Panc1 (cell line): ENCODE measurements around the gene ZBED4. TPM values are rescaled to one million over a fixed set of nuclear protein-coding genes. Genes with fewer than 3 reads are reported as not detected.

Experiments
- ATAC-seq: fragments of 200-7000 bp; cut with Tn5 transposase; 2 replicates; pipeline ENCODE4 v1.9.1; 2020; ENCODE audit warnings: mild to moderate bottlenecking, moderate library complexity
- BruUV-seq: library from RNA; stranded (reverse); fragments of 400-500 nt; replicated peaks from 2 replicates; lab custom pipeline; 2021; lab: Mats Ljungman, UMichigan
- CTCF ChIA-PET: fragments of 300-600 bp; sonication (Branson Sonifier 250); formaldehyde crosslinking; loops from one replicate; lab custom pipeline; 2022; ENCODE audit warnings: antibody characterized with exemption; lab: Charles Lee
- POLR2A ChIA-PET: fragments of 300-600 bp; sonication (Branson Sonifier 250); formaldehyde crosslinking; loops from one replicate; lab custom pipeline; 2022; ENCODE audit warnings: antibody characterized with exemption; lab: Charles Lee
- DNase-seq: peaks from one replicate; pipeline ENCODE4 v3.0.0-alpha.2; 2010; ENCODE audit warnings: low read depth, low spot score
- H3K27ac ChIP-seq: 2 replicates; pipeline ENCODE4 v1.5.1; 2011; ENCODE audit warnings: mild to moderate bottlenecking, low read length, inconsistent platforms
- H3K27me3 ChIP-seq: fragments of 200-500 bp; sonication (Bioruptor generic); 2 replicates; pipeline ENCODE4 v1.6.0; 2014; ENCODE audit warnings: low read length, inconsistent platforms; ENCODE audit not compliant: control insufficient read depth, insufficient read depth
- H3K36me3 ChIP-seq: fragments of 200-500 bp; sonication (Bioruptor generic); 2 replicates; pipeline ENCODE4 v1.5.1; 2014; ENCODE audit warnings: inconsistent platforms, mild to moderate bottlenecking, low read length, moderate library complexity; ENCODE audit not compliant: control insufficient read depth, insufficient read depth
- H3K4me1 ChIP-seq: 2 replicates; pipeline ENCODE4 v1.5.1; 2011; ENCODE audit warnings: inconsistent platforms, mild to moderate bottlenecking, low read length, moderate library complexity; ENCODE audit not compliant: control insufficient read depth, insufficient read depth
- H3K4me3 ChIP-seq, 2 experiments: 2 replicates each; pipeline ENCODE4 v1.5.1; 2011 to 2012; ENCODE audit warnings: low read depth in 2 of 2, low read length in 2 of 2, mild to moderate bottlenecking in 2 of 2, inconsistent platforms in 1 of 2, moderate library complexity in 1 of 2
- H3K9me3 ChIP-seq: fragments of 200-500 bp; sonication (Bioruptor generic); 2 replicates; pipeline ENCODE4 v1.5.1; 2014; ENCODE audit warnings: low read depth, mild to moderate bottlenecking, inconsistent platforms, low read length, moderate library complexity; ENCODE audit not compliant: control insufficient read depth, insufficient read depth
- POLR2AphosphoS5 ChIP-seq: IDR thresholded peaks from 2 replicates; pipeline ENCODE4 v1.6.1; 2012; ENCODE audit warnings: mild to moderate bottlenecking, low read depth, low read length, moderate library complexity
- SIN3A ChIP-seq: IDR thresholded peaks from 2 replicates; pipeline ENCODE4 v1.6.1; 2012; ENCODE audit warnings: low read depth, mild to moderate bottlenecking, low read length, moderate library complexity, borderline replicate concordance; ENCODE audit not compliant: insufficient read depth
- TCF7L2 ChIP-seq: IDR thresholded peaks from 2 replicates; pipeline ENCODE4 v1.6.1; 2011; ENCODE audit warnings: mild to moderate bottlenecking, low read depth, low read length, inconsistent platforms
- in situ Hi-C: cut with HindIII; loops from 2 replicates; pipeline ENCODE4 v1.10.0; 2016; ENCODE audit warnings: low sequenced_read_pairs, low pct_unique_long_range_greater_than_20kb
- intact Hi-C: fragments of 100-400 bp; cut with micrococcal nuclease; formaldehyde crosslinking; loops from one replicate; pipeline ENCODE4 v1.10.0; 2022; ENCODE audit not compliant: unreplicated experiment
- total RNA-seq: library from RNA; stranded (reverse); gene quantifications from one replicate; pipeline ENCODE4 v1.2.1, GENCODE V29; 2021; ENCODE audit not compliant: unreplicated experiment
- TF ChIP-seq, protein P1 (sequence below): fragments of 450-650 bp; IDR thresholded peaks from 2 replicates; pipeline ENCODE4 v1.5.1; 2017; ENCODE audit warnings: mild to moderate bottlenecking
- TF ChIP-seq, protein P2 (sequence below), 2 experiments: IDR thresholded peaks; 2 replicates each; pipeline ENCODE4 v1.6.1; 2011 to 2012; ENCODE audit warnings: low read depth in 2 of 2, control low read depth in 1 of 2, low read length in 1 of 2, mild to moderate bottlenecking in 1 of 2, moderate library complexity in 1 of 2; ENCODE audit not compliant: insufficient read depth in 1 of 2

The ZBED4 gene
- total RNA-seq, 1 experiment from 2014 or later, result 17.3 TPM

- ChIA-PET POLR2A (interaction anchor here (0.6 to 0.7 kb wide), 2 partner anchors 15 to 204 kb away, joined by 3 to 6 read pairs; no protein-coding TSS in a partner anchor), CTCF (no interaction called here)
- no peak for DNase-seq
- intact Hi-C loops (no loop called here), in situ Hi-C loops (no loop called here)
- Histone ChIP-seq H3K4me3 (peak overlapping the region; percentile 64 to 66), H3K27me3 (no peaks in the 10 kb centered on the region), H3K4me1 (peaks cover 6% of the 10 kb centered on the region; the same call in 1 of the 2 replicates), H3K9me3 (no peaks in the 10 kb centered on the region), H3K27ac (peak overlapping the region; percentile 69), H3K36me3 (peaks cover 3% of the 10 kb centered on the region; the same call in 1 of the 2 replicates)
- TF ChIP-seq POLR2AphosphoS5 (no peak), SIN3A (no peak), TCF7L2 (no peak)
- TF ChIP-seq, protein P1, sequence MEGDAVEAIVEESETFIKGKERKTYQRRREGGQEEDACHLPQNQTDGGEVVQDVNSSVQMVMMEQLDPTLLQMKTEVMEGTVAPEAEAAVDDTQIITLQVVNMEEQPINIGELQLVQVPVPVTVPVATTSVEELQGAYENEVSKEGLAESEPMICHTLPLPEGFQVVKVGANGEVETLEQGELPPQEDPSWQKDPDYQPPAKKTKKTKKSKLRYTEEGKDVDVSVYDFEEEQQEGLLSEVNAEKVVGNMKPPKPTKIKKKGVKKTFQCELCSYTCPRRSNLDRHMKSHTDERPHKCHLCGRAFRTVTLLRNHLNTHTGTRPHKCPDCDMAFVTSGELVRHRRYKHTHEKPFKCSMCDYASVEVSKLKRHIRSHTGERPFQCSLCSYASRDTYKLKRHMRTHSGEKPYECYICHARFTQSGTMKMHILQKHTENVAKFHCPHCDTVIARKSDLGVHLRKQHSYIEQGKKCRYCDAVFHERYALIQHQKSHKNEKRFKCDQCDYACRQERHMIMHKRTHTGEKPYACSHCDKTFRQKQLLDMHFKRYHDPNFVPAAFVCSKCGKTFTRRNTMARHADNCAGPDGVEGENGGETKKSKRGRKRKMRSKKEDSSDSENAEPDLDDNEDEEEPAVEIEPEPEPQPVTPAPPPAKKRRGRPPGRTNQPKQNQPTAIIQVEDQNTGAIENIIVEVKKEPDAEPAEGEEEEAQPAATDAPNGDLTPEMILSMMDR, result no peak
- TF ChIP-seq, protein P2, sequence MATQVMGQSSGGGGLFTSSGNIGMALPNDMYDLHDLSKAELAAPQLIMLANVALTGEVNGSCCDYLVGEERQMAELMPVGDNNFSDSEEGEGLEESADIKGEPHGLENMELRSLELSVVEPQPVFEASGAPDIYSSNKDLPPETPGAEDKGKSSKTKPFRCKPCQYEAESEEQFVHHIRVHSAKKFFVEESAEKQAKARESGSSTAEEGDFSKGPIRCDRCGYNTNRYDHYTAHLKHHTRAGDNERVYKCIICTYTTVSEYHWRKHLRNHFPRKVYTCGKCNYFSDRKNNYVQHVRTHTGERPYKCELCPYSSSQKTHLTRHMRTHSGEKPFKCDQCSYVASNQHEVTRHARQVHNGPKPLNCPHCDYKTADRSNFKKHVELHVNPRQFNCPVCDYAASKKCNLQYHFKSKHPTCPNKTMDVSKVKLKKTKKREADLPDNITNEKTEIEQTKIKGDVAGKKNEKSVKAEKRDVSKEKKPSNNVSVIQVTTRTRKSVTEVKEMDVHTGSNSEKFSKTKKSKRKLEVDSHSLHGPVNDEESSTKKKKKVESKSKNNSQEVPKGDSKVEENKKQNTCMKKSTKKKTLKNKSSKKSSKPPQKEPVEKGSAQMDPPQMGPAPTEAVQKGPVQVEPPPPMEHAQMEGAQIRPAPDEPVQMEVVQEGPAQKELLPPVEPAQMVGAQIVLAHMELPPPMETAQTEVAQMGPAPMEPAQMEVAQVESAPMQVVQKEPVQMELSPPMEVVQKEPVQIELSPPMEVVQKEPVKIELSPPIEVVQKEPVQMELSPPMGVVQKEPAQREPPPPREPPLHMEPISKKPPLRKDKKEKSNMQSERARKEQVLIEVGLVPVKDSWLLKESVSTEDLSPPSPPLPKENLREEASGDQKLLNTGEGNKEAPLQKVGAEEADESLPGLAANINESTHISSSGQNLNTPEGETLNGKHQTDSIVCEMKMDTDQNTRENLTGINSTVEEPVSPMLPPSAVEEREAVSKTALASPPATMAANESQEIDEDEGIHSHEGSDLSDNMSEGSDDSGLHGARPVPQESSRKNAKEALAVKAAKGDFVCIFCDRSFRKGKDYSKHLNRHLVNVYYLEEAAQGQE (IDR thresholded peaks at IDR 0.05; ENCODE audit: insufficient read depth in 1 of 2, low read depth in 2 of 2, low read length in 1 of 2), result no peak
- BruUV-seq, result no TSS peak
- peak; percentile 33; the same call in 1 of the 2 replicates for ATAC-seq
These were observed 27.6 kb upstream of the ZBED4 start for GRCh38 chr22:49825944-49826602.

- intact Hi-C loops, result no loop called here
- no peak for DNase-seq
These were observed 26.9 kb upstream of the ZBED4 start for GRCh38 chr22:49826603-49827270.

More at GRCh38 chr22:49826603-49827270, 26.9 kb upstream of the ZBED4 start:
- TF ChIP-seq SIN3A (no peak), TCF7L2 (no peak), POLR2AphosphoS5 (no peak)
- TF ChIP-seq, protein P1, result no peak
- TF ChIP-seq, protein P2 (IDR thresholded peaks at IDR 0.05; ENCODE audit: insufficient read depth in 1 of 2, low read depth in 2 of 2, low read length in 1 of 2), result no peak
- peak; percentile 51 for ATAC-seq
- CTCF ChIA-PET, result no interaction called here
- peak overlapping the region; percentile 64 to 66 for H3K4me3 ChIP-seq
- H3K4me1 ChIP-seq, result peaks cover 6% of the 10 kb centered on the region; the same call in 1 of the 2 replicates
- H3K27me3 ChIP-seq, result no peaks in the 10 kb centered on the region
- H3K9me3 ChIP-seq, result no peaks in the 10 kb centered on the region
- no TSS peak for BruUV-seq
- in situ Hi-C loops, result no loop called here
- H3K36me3 ChIP-seq, result peaks cover 3% of the 10 kb centered on the region; the same call in 1 of the 2 replicates
- H3K27ac ChIP-seq, result peak overlapping the region; percentile 69
- POLR2A ChIA-PET, result interaction anchor here (0.6 kb wide), 1 partner anchor 203 kb away, joined by 6 read pairs; no protein-coding TSS in a partner anchor
